ENCODE results near the gene NDE1. TPM values are rescaled to one million over a fixed set of nuclear protein-coding genes. Genes with fewer than 3 reads are reported as not detected.

The NDE1 gene, protein sequence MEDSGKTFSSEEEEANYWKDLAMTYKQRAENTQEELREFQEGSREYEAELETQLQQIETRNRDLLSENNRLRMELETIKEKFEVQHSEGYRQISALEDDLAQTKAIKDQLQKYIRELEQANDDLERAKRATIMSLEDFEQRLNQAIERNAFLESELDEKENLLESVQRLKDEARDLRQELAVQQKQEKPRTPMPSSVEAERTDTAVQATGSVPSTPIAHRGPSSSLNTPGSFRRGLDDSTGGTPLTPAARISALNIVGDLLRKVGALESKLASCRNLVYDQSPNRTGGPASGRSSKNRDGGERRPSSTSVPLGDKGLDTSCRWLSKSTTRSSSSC
- total RNA-seq (2022; extraction: Qiagen RNA extraction): 30.7 to 44.6 TPM (median 37.7 TPM) in 5 replicates

DNA sequence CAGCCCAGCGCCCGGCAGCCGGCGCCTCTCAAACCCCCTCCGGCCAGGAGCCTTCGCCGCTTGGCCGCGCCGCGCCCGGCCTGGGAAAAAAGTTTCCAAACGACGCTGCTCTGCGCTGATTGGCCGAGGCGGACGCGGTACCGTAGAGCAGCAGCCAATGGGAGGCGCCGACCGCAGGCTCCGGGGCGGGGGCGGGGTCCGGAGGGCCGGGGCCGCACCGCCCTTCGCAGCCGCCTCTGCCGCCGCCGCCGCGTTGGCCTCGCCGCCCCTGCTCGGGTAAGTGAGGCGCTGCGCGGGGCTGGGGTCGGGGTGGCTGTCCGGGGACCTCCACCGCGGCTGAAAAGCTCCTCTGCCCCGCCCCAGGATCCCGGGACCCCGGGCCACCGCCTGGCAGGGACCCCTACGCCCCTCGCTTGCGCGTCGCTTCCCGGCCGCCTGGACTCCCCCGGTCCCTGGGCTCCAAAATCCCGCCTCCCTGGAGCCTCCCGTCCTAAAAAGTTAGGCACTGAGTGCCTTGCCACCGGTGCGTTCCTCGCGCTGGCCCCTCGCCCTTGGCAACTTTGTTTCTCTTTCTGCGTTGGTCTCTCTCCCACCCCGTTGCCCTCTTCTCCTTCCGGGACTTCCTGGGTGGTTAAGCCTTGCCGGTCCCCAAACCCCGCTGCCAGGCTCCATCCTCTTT lies at the start of gene NDE1:
NDE1 (plus strand) TSS at position 227 of the 679 bp plus-strand sequence. CDS start 14,534 bp downstream, outside the sequence.

DNA sequence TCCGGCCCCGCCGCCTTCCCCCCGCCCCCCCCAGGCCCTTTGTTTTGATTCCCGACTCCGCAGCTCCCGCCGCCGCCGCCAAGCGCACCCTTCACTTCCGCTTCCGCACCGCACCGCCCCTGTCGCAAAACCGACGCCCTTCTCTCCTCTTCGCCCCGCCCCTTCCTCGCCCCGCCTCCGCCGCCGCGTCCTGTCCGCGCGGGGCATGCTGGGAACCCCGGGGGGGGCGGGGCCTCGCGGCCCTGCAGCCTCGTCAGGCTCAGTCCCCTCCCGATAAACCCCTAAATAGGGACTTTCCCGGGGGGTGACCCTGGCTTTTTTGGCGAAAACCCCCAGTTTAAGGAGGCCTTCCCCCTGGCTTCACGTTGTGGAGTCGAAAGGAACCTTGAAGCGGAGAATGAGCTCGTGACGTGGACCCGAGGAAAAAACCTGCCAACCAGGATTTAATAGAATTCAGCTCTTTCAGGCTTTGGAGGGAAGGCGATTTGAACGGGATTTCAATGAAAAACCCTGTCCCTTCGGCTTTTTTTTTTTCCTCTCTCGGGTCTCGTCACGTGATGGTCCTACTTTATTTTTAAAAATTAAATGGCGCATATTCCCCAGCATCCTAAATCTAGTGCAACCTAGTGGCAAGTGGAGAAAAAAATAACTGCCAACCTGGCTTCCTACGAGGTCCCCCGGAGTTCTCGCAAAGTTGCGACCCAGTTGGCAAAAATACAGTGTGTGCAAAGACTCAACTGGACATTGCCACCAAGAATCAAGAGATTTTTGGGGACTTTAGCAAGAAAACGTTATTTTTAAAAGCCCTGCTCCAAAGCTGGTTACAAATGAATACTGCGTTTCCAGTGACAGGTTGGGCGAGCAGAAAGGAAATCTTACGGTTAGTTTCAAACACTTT lies 6.7 kb upstream of the NDE1 start, which contains the start of gene MARF1:
MARF1 (minus strand) TSS at position 107 of the 898 bp plus-strand sequence. CDS start 3,921 bp downstream, outside the sequence.

Other genes with a start within 250 kb of the NDE1 start
- gene BMERB1, start 215.7 kb upstream of the NDE1 start, total RNA-seq (2022; extraction: Qiagen RNA extraction): 75.1 to 91.3 TPM (median 83.2 TPM) in 5 replicates
- 8.5 to 10.4 TPM (median 9.9 TPM) in 5 replicates for gene MARF1, start 7.1 kb upstream of the NDE1 start, total RNA-seq (2022; extraction: Qiagen RNA extraction)
- 0.05 to 0.22 TPM (median 0.05 TPM) in 5 replicates for gene MYH11, start 206.8 kb downstream of the NDE1 start, total RNA-seq (2022; extraction: Qiagen RNA extraction)
- gene CEP20, start 238.4 kb downstream of the NDE1 start, total RNA-seq (2022; extraction: Qiagen RNA extraction): 32.0 to 41.7 TPM (median 34.8 TPM) in 5 replicates

All from A549 treated with Hydrocortisone at 1 μM for 4 hours (cell line).